SK-N-SH (cell line): Measurements from ENCODE around the gene EXOC4. TPM values are rescaled to one million over a fixed set of nuclear protein-coding genes. Genes with fewer than 3 reads are reported as not detected.

Experiments used
- CTCF ChIA-PET: fragments of 300-600, 350-600 bp; formaldehyde crosslinking; extraction: SDS; loops from one replicate; lab custom pipeline; 2021; lab: Yijun Ruan, JAX
- POLR2A ChIA-PET: fragments of 350-600 bp; sonication (Branson Sonifier 250); formaldehyde crosslinking; extraction: SDS; loops from one replicate; lab custom pipeline; 2020; ENCODE audit warnings: antibody characterized with exemption, inconsistent platforms; lab: Yijun Ruan, JAX
- DNase-seq: peaks from one replicate; pipeline ENCODE4 v3.0.0; 2012
- H2AFZ ChIP-seq: fragments of 200-600 bp; sonication (generic); 2 replicates; pipeline ENCODE4 v1.8.1; 2016; ENCODE audit warnings: antibody characterized with exemption, mild to moderate bottlenecking, low read depth
- H3F3A ChIP-seq: fragments of 200-600 bp; sonication (generic); replicated peaks from 2 replicates; pipeline ENCODE3; 2016; ENCODE audit warnings: antibody characterized with exemption, mild to moderate bottlenecking; ENCODE audit not compliant: insufficient read depth
- H3K27ac ChIP-seq, 2 experiments: fragments of 200-500 bp in 1 of 2; fragments of 200-600 bp in 1 of 2; sonication (Bioruptor generic) in 1 of 2; sonication (generic), shearing (Covaris generic) in 1 of 2; 2 replicates each; pipeline versions ENCODE4 v1.5.1 to v1.6.1; 2014 to 2016; ENCODE audit warnings: low read depth in 2 of 2, inconsistent platforms in 1 of 2, low read length in 1 of 2, mild to moderate bottlenecking in 1 of 2, mixed read lengths in 1 of 2
- H3K27me3 ChIP-seq: fragments of 200-600 bp; sonication (generic), shearing (Covaris generic); 2 replicates; pipeline ENCODE4 v1.6.1; 2016; ENCODE audit warnings: mixed run types; ENCODE audit not compliant: insufficient read depth
- H3K36me3 ChIP-seq, 2 experiments: fragments of 200-500 bp in 1 of 2; fragments of 200-600 bp in 1 of 2; sonication (Bioruptor generic) in 1 of 2; sonication (generic) in 1 of 2; replicated peaks in 1 of 2; 2 replicates each; pipeline versions ENCODE3 to v1.5.1; 2014 to 2016; ENCODE audit warnings: low read length in 1 of 2, mild to moderate bottlenecking in 1 of 2; ENCODE audit not compliant: insufficient read depth in 2 of 2, control insufficient read depth in 1 of 2
- H3K4me1 ChIP-seq, 2 experiments: fragments of 200-500 bp in 1 of 2; fragments of 200-600 bp in 1 of 2; sonication (Bioruptor generic) in 1 of 2; sonication (generic), shearing (Covaris generic) in 1 of 2; 2 replicates each; pipeline versions ENCODE4 v1.5.1 to v1.6.1; 2014 to 2016; ENCODE audit warnings: low read depth in 1 of 2, low read length in 1 of 2, mixed run types in 1 of 2; ENCODE audit not compliant: insufficient read depth in 2 of 2, control insufficient read depth in 1 of 2
- H3K4me2 ChIP-seq: fragments of 200-600 bp; sonication (generic), shearing (Covaris generic); 2 replicates; pipeline ENCODE4 v1.6.1; 2017; ENCODE audit warnings: mixed run types
- H3K4me3 ChIP-seq, 2 experiments: fragments of 200-500 bp in 1 of 2; fragments of 200-600 bp in 1 of 2; sonication (Bioruptor generic) in 1 of 2; sonication (generic), shearing (Covaris generic) in 1 of 2; 2 replicates each; pipeline versions ENCODE4 v1.5.1 to v1.8.1; 2014 to 2016; ENCODE audit warnings: low read depth in 2 of 2, inconsistent platforms in 1 of 2, low read length in 1 of 2, mild to moderate bottlenecking in 1 of 2, mixed read lengths in 1 of 2, moderate library complexity in 1 of 2
- H3K79me2 ChIP-seq: fragments of 200-600 bp; sonication (generic); 2 replicates; pipeline ENCODE4 v1.8.1; 2017; ENCODE audit warnings: mild to moderate bottlenecking; ENCODE audit not compliant: insufficient read depth
- H3K9ac ChIP-seq: fragments of 200-600 bp; sonication (generic); 2 replicates; pipeline ENCODE4 v1.6.1; 2017; ENCODE audit warnings: mixed run types
- H3K9me2 ChIP-seq: fragments of 200-600 bp; sonication (generic); 2 replicates; pipeline ENCODE4 v1.6.1; 2017; ENCODE audit warnings: mixed run types
- H3K9me3 ChIP-seq: fragments of 200-600 bp; sonication (generic); 2 replicates; pipeline ENCODE4 v1.6.1; 2017; ENCODE audit warnings: mixed run types, mild to moderate bottlenecking, moderate library complexity
- H4K20me1 ChIP-seq: fragments of 200-600 bp; sonication (generic); 2 replicates; pipeline ENCODE4 v1.6.1; 2017; ENCODE audit warnings: mild to moderate bottlenecking, mixed run types; ENCODE audit not compliant: insufficient read depth
- CHD2 ChIP-seq: fragments of 150-350 bp; IDR thresholded peaks from 2 replicates; pipeline ENCODE4 v1.6.1; 2018; ENCODE audit warnings: low read length; ENCODE audit not compliant: partially characterized antibody
- EZH2phosphoT487 ChIP-seq: fragments of 200-600 bp; sonication (generic); IDR thresholded peaks from 2 replicates; pipeline ENCODE4 v1.6.1; 2017; ENCODE audit warnings: low read depth, mixed run types, mild to moderate bottlenecking, antibody characterized with exemption, moderate library complexity, borderline replicate concordance
- FOSL2 ChIP-seq: IDR thresholded peaks from 2 replicates; pipeline ENCODE4 v1.4.0; 2012; ENCODE audit warnings: low read depth, mild to moderate bottlenecking, moderate library complexity, borderline replicate concordance
- FOXJ3 ChIP-seq: sonication (generic); formaldehyde crosslinking; IDR thresholded peaks from 2 replicates; pipeline ENCODE4 v1.5.1; 2020; ENCODE audit warnings: mild to moderate bottlenecking, missing genetic modification reagents
- GATA2 ChIP-seq: sonication (generic); formaldehyde crosslinking; IDR thresholded peaks from 2 replicates; pipeline ENCODE4 v1.5.0; 2020; ENCODE audit warnings: mild to moderate bottlenecking, missing genetic modification reagents
- JUND ChIP-seq: IDR thresholded peaks from 2 replicates; pipeline ENCODE4 v1.4.0; 2012
- MAX ChIP-seq: IDR thresholded peaks from 2 replicates; pipeline ENCODE4 v1.4.0; 2012; ENCODE audit warnings: low read depth
- MXI1 ChIP-seq: IDR thresholded peaks from 2 replicates; pipeline ENCODE4 v1.6.1; 2012; ENCODE audit warnings: mild to moderate bottlenecking, low read depth, low read length, improper control_type of control experiment
- NFIC ChIP-seq: IDR thresholded peaks from 2 replicates; pipeline ENCODE4 v1.4.0; 2012; ENCODE audit warnings: borderline replicate concordance
- PBX3 ChIP-seq: IDR thresholded peaks from 2 replicates; pipeline ENCODE4; 2012
- RFX5 ChIP-seq: IDR thresholded peaks from 2 replicates; pipeline ENCODE4 v1.6.1; 2012; ENCODE audit warnings: mild to moderate bottlenecking, improper control_type of control experiment, low read length
- RXRA ChIP-seq: IDR thresholded peaks from 2 replicates; pipeline ENCODE4 v1.4.0; 2012; ENCODE audit warnings: low read depth, mild to moderate bottlenecking, borderline replicate concordance
- TEAD4 ChIP-seq: IDR thresholded peaks from 2 replicates; pipeline ENCODE4 v1.4.0; 2012; ENCODE audit warnings: mild to moderate bottlenecking, borderline replicate concordance; ENCODE audit not compliant: insufficient read depth
- USF2 ChIP-seq: fragments of 150-350 bp; IDR thresholded peaks from 2 replicates; pipeline ENCODE4 v1.6.1; 2017; ENCODE audit warnings: antibody characterized with exemption, low read length, low read depth, borderline replicate concordance
- YY1 ChIP-seq: IDR thresholded peaks from 2 replicates; pipeline ENCODE4 v1.4.0; 2012; ENCODE audit warnings: low read depth, mild to moderate bottlenecking
- WGBS: methylation state at CpG from one replicate; pipeline ENCODE4 v1.1.6; 2017; ENCODE audit warnings: low lambda C conversion rate; 5-methylcytosine and 5-hydroxymethylcytosine counted together
- polyA plus RNA-seq, 3 experiments: library from polyadenylated mRNA; depleted of rRNA; stranded (reverse); fragments of >200 nt; gene quantifications; 2 replicates each; pipeline ENCODE4 v1.2.3, GENCODE V29; 2012
- TF ChIP-seq, protein P1 (sequence below): IDR thresholded peaks from 2 replicates; pipeline ENCODE4 v1.4.0; 2012; ENCODE audit warnings: low read depth, borderline replicate concordance

Gene EXOC4
- polyA plus RNA-seq, 1 of the 3 experiments (the other 2 are of a cell fraction), result 37.3 TPM

DNA sequence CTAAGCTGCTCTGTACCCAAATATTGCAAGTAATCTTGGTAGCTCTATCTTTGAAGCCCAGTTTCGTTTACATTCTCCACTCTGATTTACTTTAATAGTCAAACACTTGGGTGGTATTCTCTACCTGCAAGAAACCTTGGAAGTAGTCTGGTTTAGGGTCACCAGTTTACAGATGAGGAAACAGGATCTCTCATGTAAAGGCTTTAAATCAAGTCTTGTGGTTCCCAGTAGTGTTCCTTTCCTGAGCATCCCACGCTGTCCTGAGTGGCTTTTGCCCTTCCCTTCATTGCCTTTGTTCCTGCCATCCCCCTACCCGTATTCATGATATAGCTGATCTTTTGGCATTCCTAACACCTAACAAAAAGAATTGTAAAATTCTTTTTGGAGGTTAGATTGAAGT is 20.3 kb downstream of the EXOC4 start:
- Histone ChIP-seq H3K4me2 (no peak overlapping the region), H3F3A (peaks cover 3% of the 10 kb centered on the region), H3K27ac (no peak overlapping the region), H3K36me3 (peaks cover 17 to 37% of the 10 kb centered on the region in 2 experiments), H3K9ac (no peak overlapping the region), H3K4me3 (no peak overlapping the region), H4K20me1 (no peaks in the 10 kb centered on the region), H3K9me3 (no peaks in the 10 kb centered on the region), H3K27me3 (no peaks in the 10 kb centered on the region), H3K4me1 (no peaks in the 10 kb centered on the region; a peak in 2 of 4 replicates), H3K79me2 (peaks cover 29% of the 10 kb centered on the region), H3K9me2 (no peaks in the 10 kb centered on the region), H2AFZ (no peak overlapping the region)
- ChIA-PET CTCF (interaction anchor here (2.2 kb wide), 1 partner anchor 11 kb away, joined by 5 read pairs; no protein-coding TSS in a partner anchor), POLR2A (interaction anchor here (0.6 to 1.0 kb wide), 2 partner anchors 21 to 217 kb away, joined by 3 read pairs; partner anchors contain the start of gene EXOC4)
- DNase-seq, result no peak
- TF ChIP-seq FOXJ3 (CRISPR knock-in tag) (no peak), YY1 (no peak), RXRA (no peak), MAX (no peak), EZH2phosphoT487 (no peak), PBX3 (no peak), CHD2 (no peak)
- 92% methylated on average over 3 of the region's 3 CpGs for WGBS

DNA sequence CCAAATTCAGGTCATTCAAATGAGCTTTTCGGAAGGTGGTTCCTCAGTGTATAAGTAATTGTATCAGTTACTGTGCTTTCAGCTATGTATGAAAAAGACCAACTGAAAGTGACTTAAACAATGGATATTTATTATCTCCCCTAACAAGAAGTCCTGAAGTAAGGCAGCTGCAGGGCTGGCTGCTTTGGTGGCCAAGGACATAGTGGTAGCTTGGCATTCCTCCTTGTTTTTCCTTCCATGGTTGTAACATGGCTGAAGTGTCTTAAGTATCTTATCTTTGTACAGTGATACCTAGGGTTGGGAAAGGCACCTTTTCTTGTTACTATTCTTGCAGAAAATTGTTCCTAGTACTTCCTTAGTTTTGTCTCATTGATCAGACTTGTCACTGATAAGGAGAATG is 21.4 kb downstream of the EXOC4 start:
- Histone ChIP-seq H3K79me2 (peaks cover 24% of the 10 kb centered on the region), H3K4me2 (no peak overlapping the region), H3F3A (peaks cover 3% of the 10 kb centered on the region), H3K27me3 (no peaks in the 10 kb centered on the region), H3K4me3 (no peak overlapping the region), H3K36me3 (peaks cover 19 to 31% of the 10 kb centered on the region in 2 experiments), H3K9ac (no peak overlapping the region), H3K27ac (no peak overlapping the region), H2AFZ (no peak overlapping the region), H3K4me1 (no peaks in the 10 kb centered on the region; a peak in 1 of 4 replicates), H3K9me2 (no peaks in the 10 kb centered on the region), H3K9me3 (no peaks in the 10 kb centered on the region), H4K20me1 (no peaks in the 10 kb centered on the region)
- CTCF ChIA-PET, result interaction anchor here (0.9 to 2.2 kb wide), 4 partner anchors 10 to 374 kb away, joined by 3 to 5 read pairs (median 4); no protein-coding TSS in a partner anchor
- 100% methylated on average over 1 of the region's 1 CpG for WGBS
- no peak for DNase-seq
- POLR2A ChIA-PET, result interaction anchor here (1.1 kb wide), 1 partner anchor 19 kb away, joined by 3 read pairs; no protein-coding TSS in a partner anchor
- TF ChIP-seq CHD2 (no peak), GATA2 (CRISPR knock-in tag) (no peak), USF2 (no peak), RFX5 (no peak), FOSL2 (no peak), NFIC (no peak), YY1 (no peak), TEAD4 (no peak), FOXJ3 (CRISPR knock-in tag) (no peak), JUND (no peak), MXI1 (no peak)
- TF ChIP-seq, protein P1, sequence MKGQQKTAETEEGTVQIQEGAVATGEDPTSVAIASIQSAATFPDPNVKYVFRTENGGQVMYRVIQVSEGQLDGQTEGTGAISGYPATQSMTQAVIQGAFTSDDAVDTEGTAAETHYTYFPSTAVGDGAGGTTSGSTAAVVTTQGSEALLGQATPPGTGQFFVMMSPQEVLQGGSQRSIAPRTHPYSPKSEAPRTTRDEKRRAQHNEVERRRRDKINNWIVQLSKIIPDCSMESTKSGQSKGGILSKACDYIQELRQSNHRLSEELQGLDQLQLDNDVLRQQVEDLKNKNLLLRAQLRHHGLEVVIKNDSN, result no peak
